ENCODE results near the gene NAP1L4.

Gene NAP1L4

GRCh38 chr11:2916114-2916891 is 75.8 kb downstream of the NAP1L4 start:
- TF ChIP-seq, protein P1, sequence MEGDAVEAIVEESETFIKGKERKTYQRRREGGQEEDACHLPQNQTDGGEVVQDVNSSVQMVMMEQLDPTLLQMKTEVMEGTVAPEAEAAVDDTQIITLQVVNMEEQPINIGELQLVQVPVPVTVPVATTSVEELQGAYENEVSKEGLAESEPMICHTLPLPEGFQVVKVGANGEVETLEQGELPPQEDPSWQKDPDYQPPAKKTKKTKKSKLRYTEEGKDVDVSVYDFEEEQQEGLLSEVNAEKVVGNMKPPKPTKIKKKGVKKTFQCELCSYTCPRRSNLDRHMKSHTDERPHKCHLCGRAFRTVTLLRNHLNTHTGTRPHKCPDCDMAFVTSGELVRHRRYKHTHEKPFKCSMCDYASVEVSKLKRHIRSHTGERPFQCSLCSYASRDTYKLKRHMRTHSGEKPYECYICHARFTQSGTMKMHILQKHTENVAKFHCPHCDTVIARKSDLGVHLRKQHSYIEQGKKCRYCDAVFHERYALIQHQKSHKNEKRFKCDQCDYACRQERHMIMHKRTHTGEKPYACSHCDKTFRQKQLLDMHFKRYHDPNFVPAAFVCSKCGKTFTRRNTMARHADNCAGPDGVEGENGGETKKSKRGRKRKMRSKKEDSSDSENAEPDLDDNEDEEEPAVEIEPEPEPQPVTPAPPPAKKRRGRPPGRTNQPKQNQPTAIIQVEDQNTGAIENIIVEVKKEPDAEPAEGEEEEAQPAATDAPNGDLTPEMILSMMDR (IDR thresholded peaks at IDR 0.05; ENCODE audit: borderline replicate concordance, insufficient read depth, low read depth, low read length): no peak
- H3K4me3 ChIP-seq (ENCODE audit: low read depth, low read length): no peak overlapping the region

DNA sequence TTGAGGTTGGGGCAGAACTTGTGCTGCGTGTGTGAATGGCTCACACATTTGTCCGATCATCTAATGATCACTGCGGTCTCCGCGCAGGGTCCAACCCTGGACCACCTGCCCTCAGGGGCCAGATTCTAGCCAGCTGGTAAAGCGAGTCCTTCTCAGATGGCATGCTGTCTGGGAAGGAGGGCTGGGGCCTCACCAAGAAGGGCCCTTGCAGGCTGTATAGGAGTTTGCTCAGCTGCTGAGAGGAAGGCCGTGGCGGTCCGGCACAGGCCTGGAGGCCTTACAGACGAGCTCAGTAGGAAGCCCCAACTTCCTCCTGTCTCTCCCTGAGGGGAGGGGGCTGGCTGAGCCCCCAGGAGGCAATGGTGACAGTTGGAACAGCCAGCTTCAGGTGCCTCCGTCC is 76.7 kb downstream of the NAP1L4 start:
- TF ChIP-seq, protein P1 (IDR thresholded peaks at IDR 0.05; ENCODE audit: borderline replicate concordance, insufficient read depth, low read depth, low read length): no peak
- H3K4me3 ChIP-seq (ENCODE audit: low read depth, low read length): no peak overlapping the region

DNA sequence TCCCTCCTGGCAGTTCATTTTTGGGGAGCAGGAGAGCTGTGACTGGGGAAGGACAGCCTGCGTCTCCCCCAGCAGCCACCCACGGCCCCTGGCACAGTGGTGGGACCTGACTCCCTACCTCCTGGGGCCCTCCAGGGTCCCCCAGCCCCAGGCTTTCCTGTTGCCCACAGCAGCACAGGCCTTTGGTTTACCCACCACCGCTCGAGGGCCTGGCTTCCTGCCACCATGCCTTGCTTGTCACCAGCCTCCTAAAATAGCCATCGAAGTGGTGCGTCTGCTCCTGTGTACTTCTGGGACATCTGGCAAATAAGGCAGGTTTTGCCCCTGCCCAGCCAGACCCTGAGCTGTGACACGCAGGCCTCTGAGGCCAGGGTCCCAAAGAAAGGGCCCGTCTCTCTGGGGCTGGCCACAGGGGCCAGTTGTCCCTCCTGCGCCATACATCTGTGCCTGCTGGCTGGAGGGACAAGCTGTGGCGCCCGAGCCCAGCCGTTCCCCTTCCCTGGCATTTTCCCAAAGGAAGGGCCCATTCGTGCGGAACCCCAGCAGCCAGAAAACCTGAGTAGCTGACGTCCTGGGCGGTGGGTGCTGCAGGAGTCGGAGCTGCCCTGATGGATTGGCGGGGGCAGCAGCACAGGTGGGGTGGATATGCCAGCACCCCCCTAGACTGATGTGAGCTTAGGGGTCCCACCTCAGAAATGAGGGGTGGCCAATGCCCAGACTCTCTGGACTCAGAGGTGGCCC is 77.5 kb downstream of the NAP1L4 start:
- H3K4me3 ChIP-seq (ENCODE audit: low read depth, low read length): no peak overlapping the region
- TF ChIP-seq, protein P1 (IDR thresholded peaks at IDR 0.05; ENCODE audit: borderline replicate concordance, insufficient read depth, low read depth, low read length): no peak

- no peak overlapping the region for H3K4me3 ChIP-seq (ENCODE audit: low read depth, low read length)
These were observed 78.4 kb downstream of the NAP1L4 start for GRCh38 chr11:2913776-2914175.

GRCh38 chr11:2913019-2913431 is 79.1 kb downstream of the NAP1L4 start:
- TF ChIP-seq, protein P1 (IDR thresholded peaks at IDR 0.05; ENCODE audit: borderline replicate concordance, insufficient read depth, low read depth, low read length): no peak
- no peak overlapping the region for H3K4me3 ChIP-seq (ENCODE audit: low read depth, low read length)

More at GRCh38 chr11:2913776-2914175, 78.4 kb downstream of the NAP1L4 start:
- TF ChIP-seq, protein P1 (IDR thresholded peaks at IDR 0.05; ENCODE audit: borderline replicate concordance, insufficient read depth, low read depth, low read length): no peak

GRCh38 chr11:2912498-2912897 is 79.6 kb downstream of the NAP1L4 start:
- TF ChIP-seq, protein P1 (IDR thresholded peaks at IDR 0.05; ENCODE audit: borderline replicate concordance, insufficient read depth, low read depth, low read length): no peak
- H3K4me3 ChIP-seq (ENCODE audit: low read depth, low read length): no peak overlapping the region
